Smooth muscle cell (in vitro differentiated cells): ENCODE data around the gene PPP1R12C. TPM values are rescaled to one million over a fixed set of nuclear protein-coding genes. Genes with fewer than 3 reads are reported as not detected.
A peak's percentile ranks its signal among the peaks of the same experiment; 100 is the strongest.

ENCODE experiments used
- DNase-seq: peaks from one replicate; lab custom pipeline; 2025; ENCODE audit not compliant: unreplicated experiment; lab: John Stamatoyannopoulos, UW
- H2AFZ ChIP-seq: fragments of 200-600 bp; sonication (generic); 2 replicates; pipeline ENCODE4 v1.6.0; 2016; ENCODE audit warnings: antibody characterized with exemption, low read depth, mild to moderate bottlenecking
- H3F3A ChIP-seq: fragments of 200-600 bp; sonication (generic); 2 replicates; pipeline ENCODE4 v1.6.0; 2017; ENCODE audit warnings: antibody characterized with exemption, low read depth
- H3K27ac ChIP-seq: fragments of 200-600 bp; sonication (generic); 2 replicates; pipeline ENCODE4 v1.5.1; 2016; ENCODE audit warnings: low read depth, mild to moderate bottlenecking
- H3K27me3 ChIP-seq: fragments of 200-600 bp; sonication (generic); 2 replicates; pipeline ENCODE4 v1.6.1; 2016; ENCODE audit warnings: low read depth, mild to moderate bottlenecking
- H3K36me3 ChIP-seq: fragments of 200-600 bp; sonication (generic); 2 replicates; pipeline ENCODE4 v1.5.1; 2016; ENCODE audit warnings: low read depth
- H3K4me1 ChIP-seq: fragments of 200-600 bp; sonication (generic); 2 replicates; pipeline ENCODE4 v1.5.1; 2016; ENCODE audit warnings: low read depth
- H3K4me2 ChIP-seq: fragments of 200-600 bp; sonication (generic); 2 replicates; pipeline ENCODE4 v1.6.0; 2016; ENCODE audit warnings: mild to moderate bottlenecking
- H3K4me3 ChIP-seq: fragments of 200-600 bp; sonication (generic); 2 replicates; pipeline ENCODE4 v1.5.1; 2016; ENCODE audit warnings: mild to moderate bottlenecking
- H3K79me2 ChIP-seq: fragments of 200-600 bp; sonication (generic); 2 replicates; pipeline ENCODE4 v1.6.0; 2016; ENCODE audit warnings: low read depth, mild to moderate bottlenecking
- H3K9ac ChIP-seq: fragments of 200-600 bp; sonication (generic); 2 replicates; pipeline ENCODE4 v1.6.0; 2016; ENCODE audit warnings: low read depth
- H3K9me3 ChIP-seq: fragments of 200-600 bp; sonication (generic); replicated peaks from 2 replicates; pipeline ENCODE4 v1.5.1; 2016; ENCODE audit warnings: low read depth
- H4K20me1 ChIP-seq: fragments of 200-600 bp; sonication (generic); 2 replicates; pipeline ENCODE4 v1.6.0; 2016; ENCODE audit warnings: low read depth
- WGBS: methylation state at CpG from one replicate; pipeline ENCODE4 v1.1.7; 2016; ENCODE audit warnings: low lambda C conversion rate; 5-methylcytosine and 5-hydroxymethylcytosine counted together
- polyA plus RNA-seq: library from polyadenylated mRNA; unstranded; fragments of >200 nt; fragmentation: Nextera tagmentation; extraction: Ambion mirVana; gene quantifications from 2 replicates; pipeline ENCODE4 v1.2.1, GENCODE V29; 2016
- total RNA-seq: library from RNA; depleted of rRNA; stranded (reverse); fragments of >200 nt; gene quantifications from 2 replicates; pipeline ENCODE4 v1.2.3, GENCODE V29; 2014
- TF ChIP-seq, protein P1 (sequence below): fragments of 200-600 bp; sonication (generic); IDR thresholded peaks from 2 replicates; pipeline ENCODE4 v1.5.1; 2017; ENCODE audit warnings: borderline replicate concordance, mild to moderate bottlenecking, antibody characterized with exemption; ENCODE audit not compliant: insufficient read depth, poor library complexity, severe bottlenecking

PPP1R12C gene
- total and polyA plus RNA-seq, 2 experiments from 2014 or later: 26.1 to 30.5 TPM

DNA sequence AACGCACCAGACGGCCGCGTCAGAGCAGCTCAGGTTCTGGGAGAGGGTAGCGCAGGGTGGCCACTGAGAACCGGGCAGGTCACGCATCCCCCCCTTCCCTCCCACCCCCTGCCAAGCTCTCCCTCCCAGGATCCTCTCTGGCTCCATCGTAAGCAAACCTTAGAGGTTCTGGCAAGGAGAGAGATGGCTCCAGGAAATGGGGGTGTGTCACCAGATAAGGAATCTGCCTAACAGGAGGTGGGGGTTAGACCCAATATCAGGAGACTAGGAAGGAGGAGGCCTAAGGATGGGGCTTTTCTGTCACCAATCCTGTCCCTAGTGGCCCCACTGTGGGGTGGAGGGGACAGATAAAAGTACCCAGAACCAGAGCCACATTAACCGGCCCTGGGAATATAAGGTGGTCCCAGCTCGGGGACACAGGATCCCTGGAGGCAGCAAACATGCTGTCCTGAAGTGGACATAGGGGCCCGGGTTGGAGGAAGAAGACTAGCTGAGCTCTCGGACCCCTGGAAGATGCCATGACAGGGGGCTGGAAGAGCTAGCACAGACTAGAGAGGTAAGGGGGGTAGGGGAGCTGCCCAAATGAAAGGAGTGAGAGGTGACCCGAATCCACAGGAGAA, 1.9 kb downstream of the PPP1R12C start:
- 71% methylated on average over 13 of the region's 13 CpGs for WGBS

DNA sequence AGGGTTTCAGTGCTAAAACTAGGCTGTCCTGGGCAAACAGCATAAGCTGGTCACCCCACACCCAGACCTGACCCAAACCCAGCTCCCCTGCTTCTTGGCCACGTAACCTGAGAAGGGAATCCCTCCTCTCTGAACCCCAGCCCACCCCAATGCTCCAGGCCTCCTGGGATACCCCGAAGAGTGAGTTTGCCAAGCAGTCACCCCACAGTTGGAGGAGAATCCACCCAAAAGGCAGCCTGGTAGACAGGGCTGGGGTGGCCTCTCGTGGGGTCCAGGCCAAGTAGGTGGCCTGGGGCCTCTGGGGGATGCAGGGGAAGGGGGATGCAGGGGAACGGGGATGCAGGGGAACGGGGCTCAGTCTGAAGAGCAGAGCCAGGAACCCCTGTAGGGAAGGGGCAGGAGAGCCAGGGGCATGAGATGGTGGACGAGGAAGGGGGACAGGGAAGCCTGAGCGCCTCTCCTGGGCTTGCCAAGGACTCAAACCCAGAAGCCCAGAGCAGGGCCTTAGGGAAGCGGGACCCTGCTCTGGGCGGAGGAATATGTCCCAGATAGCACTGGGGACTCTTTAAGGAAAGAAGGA, 2.8 kb downstream of the PPP1R12C start:
- Histone ChIP-seq H3K4me3 (no peak overlapping the region), H3K27ac (no peak overlapping the region), H3K4me2 (no peak overlapping the region)

More for the DNA sequence above, 1.9 kb downstream of the PPP1R12C start:
- Histone ChIP-seq H3K4me1 (peaks cover 7% of the 10 kb centered on the region), H4K20me1 (peaks cover 62% of the 10 kb centered on the region), H3K27me3 (no peaks in the 10 kb centered on the region), H3K4me2 (peak overlapping the region; percentile 95), H3K36me3 (no peaks in the 10 kb centered on the region), H3K9me3 (no peaks in the 10 kb centered on the region), H3F3A (no peaks in the 10 kb centered on the region), H3K79me2 (peaks cover 50% of the 10 kb centered on the region), H3K27ac (no peak overlapping the region), H3K4me3 (peak overlapping the region; percentile 76), H3K9ac (peak overlapping the region; percentile 34), H2AFZ (no peak overlapping the region)
- no peak for DNase-seq
- TF ChIP-seq, protein P1, sequence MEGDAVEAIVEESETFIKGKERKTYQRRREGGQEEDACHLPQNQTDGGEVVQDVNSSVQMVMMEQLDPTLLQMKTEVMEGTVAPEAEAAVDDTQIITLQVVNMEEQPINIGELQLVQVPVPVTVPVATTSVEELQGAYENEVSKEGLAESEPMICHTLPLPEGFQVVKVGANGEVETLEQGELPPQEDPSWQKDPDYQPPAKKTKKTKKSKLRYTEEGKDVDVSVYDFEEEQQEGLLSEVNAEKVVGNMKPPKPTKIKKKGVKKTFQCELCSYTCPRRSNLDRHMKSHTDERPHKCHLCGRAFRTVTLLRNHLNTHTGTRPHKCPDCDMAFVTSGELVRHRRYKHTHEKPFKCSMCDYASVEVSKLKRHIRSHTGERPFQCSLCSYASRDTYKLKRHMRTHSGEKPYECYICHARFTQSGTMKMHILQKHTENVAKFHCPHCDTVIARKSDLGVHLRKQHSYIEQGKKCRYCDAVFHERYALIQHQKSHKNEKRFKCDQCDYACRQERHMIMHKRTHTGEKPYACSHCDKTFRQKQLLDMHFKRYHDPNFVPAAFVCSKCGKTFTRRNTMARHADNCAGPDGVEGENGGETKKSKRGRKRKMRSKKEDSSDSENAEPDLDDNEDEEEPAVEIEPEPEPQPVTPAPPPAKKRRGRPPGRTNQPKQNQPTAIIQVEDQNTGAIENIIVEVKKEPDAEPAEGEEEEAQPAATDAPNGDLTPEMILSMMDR: no peak

DNA sequence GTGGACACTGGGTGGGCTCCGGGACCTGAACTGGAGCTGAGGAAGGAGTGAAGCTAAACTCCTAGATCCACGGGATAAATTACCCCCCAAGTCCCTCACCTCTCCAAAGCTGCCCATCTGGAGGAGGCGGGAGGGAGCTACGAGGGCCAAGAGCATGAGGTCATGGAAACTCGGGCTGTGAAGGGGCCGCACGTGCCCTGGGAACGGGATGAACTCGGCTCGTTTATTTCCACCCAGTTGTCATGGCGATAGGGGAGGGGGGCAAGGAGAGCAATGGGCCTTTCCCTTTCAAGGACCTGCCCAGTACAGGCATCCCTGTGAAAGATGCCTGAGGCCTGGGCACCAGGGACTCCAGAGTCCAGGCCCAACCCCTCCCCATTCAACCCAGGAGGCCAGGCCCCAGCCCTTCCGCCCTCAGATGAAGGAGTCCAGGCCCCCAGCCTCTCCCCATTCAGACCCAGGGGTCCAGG, 3.8 kb downstream of the PPP1R12C start:
- H3K36me3 ChIP-seq: no peaks in the 10 kb centered on the region
- TF ChIP-seq, protein P1: no peak
- peak; percentile 20 for DNase-seq
- no peaks in the 10 kb centered on the region for H3K27me3 ChIP-seq
- H3K9me3 ChIP-seq: no peaks in the 10 kb centered on the region
- H3K79me2 ChIP-seq: peaks cover 53% of the 10 kb centered on the region
- no peaks in the 10 kb centered on the region for H3F3A ChIP-seq
- peak overlapping the region; percentile 73 for H3K9ac ChIP-seq
- H3K4me2 ChIP-seq: no peak overlapping the region
- 35% methylated on average over 12 of the region's 12 CpGs for WGBS
- H3K4me3 ChIP-seq: no peak overlapping the region
- peaks cover 82% of the 10 kb centered on the region for H4K20me1 ChIP-seq
- H3K4me1 ChIP-seq: peaks cover 7% of the 10 kb centered on the region
- H3K27ac ChIP-seq: peak overlapping the region; percentile 66
- H2AFZ ChIP-seq: no peak overlapping the region

More for the DNA sequence above, 2.8 kb downstream of the PPP1R12C start:
- TF ChIP-seq, protein P1: no peak
- Histone ChIP-seq H3K36me3 (no peaks in the 10 kb centered on the region), H3K4me1 (peaks cover 7% of the 10 kb centered on the region), H4K20me1 (peaks cover 71% of the 10 kb centered on the region), H3F3A (no peaks in the 10 kb centered on the region), H3K9me3 (no peaks in the 10 kb centered on the region), H2AFZ (no peak overlapping the region), H3K27me3 (no peaks in the 10 kb centered on the region), H3K9ac (peak overlapping the region; percentile 60), H3K79me2 (peaks cover 50% of the 10 kb centered on the region)
- no peak for DNase-seq
- WGBS: 99% methylated on average over 9 of the region's 9 CpGs
